ENCODE measurements around the gene ATXN2.
"Not testable (repeated sequence)": the region's sequence is repeated elsewhere in the genome, so short reads cannot be mapped to it uniquely, and the experiment has no call there.

ATXN2 gene

GRCh38 chr12:111600205-111600642 lies 1.1 kb upstream of the ATXN2 start:
- DNase-seq = no peak

- peak; percentile 95 for DNase-seq
These were observed 514 bp upstream of the ATXN2 start for GRCh38 chr12:111599453-111600204.

GRCh38 chr12:111597831-111598636 lies 1.1 kb downstream of the ATXN2 start:
- peak; percentile 71 for DNase-seq

- peak; percentile 60 for DNase-seq
These were observed 1.9 kb downstream of the ATXN2 start for GRCh38 chr12:111596985-111597830.

GRCh38 chr12:111595341-111595835 lies 3.7 kb downstream of the ATXN2 start:
- not testable (repeated sequence) for DNase-seq

GRCh38 chr12:111591399-111592010 lies 7.6 kb downstream of the ATXN2 start:
- DNase-seq = not testable (repeated sequence)

GRCh38 chr12:111590552-111590951 lies 8.6 kb downstream of the ATXN2 start:
- DNase-seq = no peak

GRCh38 chr12:111589601-111590000 lies 9.5 kb downstream of the ATXN2 start:
- DNase-seq = no peak

- DNase-seq = no peak
These were observed 11.1 kb downstream of the ATXN2 start for GRCh38 chr12:111588010-111588409.

GRCh38 chr12:111586986-111587385 lies 12.1 kb downstream of the ATXN2 start:
- no peak for DNase-seq

- no peak for DNase-seq
These were observed 13.4 kb downstream of the ATXN2 start for GRCh38 chr12:111585690-111586089.

- DNase-seq = no peak
These were observed 14.2 kb downstream of the ATXN2 start for GRCh38 chr12:111584959-111585358.

- DNase-seq = not testable (repeated sequence)
These were observed 15.6 kb downstream of the ATXN2 start for GRCh38 chr12:111583506-111583905.

- DNase-seq = no peak
These were observed 16.9 kb downstream of the ATXN2 start for GRCh38 chr12:111582133-111582747.

GRCh38 chr12:111581434-111582132 lies 17.5 kb downstream of the ATXN2 start:
- no peak for DNase-seq

- no peak for DNase-seq
These were observed 18.4 kb downstream of the ATXN2 start for GRCh38 chr12:111580737-111581136.

- DNase-seq = no peak
These were observed 19.0 kb downstream of the ATXN2 start for GRCh38 chr12:111580119-111580425.

- no peak for DNase-seq
These were observed 20.2 kb downstream of the ATXN2 start for GRCh38 chr12:111578971-111579340.

- no peak for DNase-seq
These were observed 20.7 kb downstream of the ATXN2 start for GRCh38 chr12:111578276-111578970.

GRCh38 chr12:111574797-111575443 lies 24.2 kb downstream of the ATXN2 start:
- no peak for DNase-seq

All from femur (tissue), 1 donor.